ENCODE results near the gene FAM107B.
"Not testable (repeated sequence)": the region's sequence is repeated elsewhere in the genome, so short reads cannot be mapped to it uniquely, and the experiment has no call there.

Gene FAM107B

GRCh38 chr10:14731875-14732512, 42.7 kb downstream of the FAM107B start:
- no peak for DNase-seq

- no peak for DNase-seq
These were observed 46.4 kb downstream of the FAM107B start for GRCh38 chr10:14728346-14728745.

- no peak for DNase-seq
These were observed 46.8 kb downstream of the FAM107B start for GRCh38 chr10:14727924-14728323.

GRCh38 chr10:14727465-14727864, 47.2 kb downstream of the FAM107B start:
- no peak for DNase-seq

- DNase-seq, result no peak
These were observed 49.8 kb downstream of the FAM107B start for GRCh38 chr10:14724931-14725330.

- DNase-seq, result peak; percentile 3
These were observed 51.5 kb downstream of the FAM107B start for GRCh38 chr10:14723052-14723689.

- DNase-seq, result no peak
These were observed 57.1 kb downstream of the FAM107B start for GRCh38 chr10:14717552-14717951.

GRCh38 chr10:14712991-14713424, 61.7 kb downstream of the FAM107B start:
- DNase-seq, result no peak

- not testable (repeated sequence) for DNase-seq
These were observed 65.4 kb downstream of the FAM107B start for GRCh38 chr10:14709344-14709743.

GRCh38 chr10:14707481-14707880, 67.2 kb downstream of the FAM107B start:
- DNase-seq, result no peak

GRCh38 chr10:14705548-14706230, 69.0 kb downstream of the FAM107B start:
- DNase-seq, result no peak

- DNase-seq, result no peak
These were observed 71.1 kb downstream of the FAM107B start for GRCh38 chr10:14703631-14704001.

GRCh38 chr10:14701466-14701865, 73.2 kb downstream of the FAM107B start:
- DNase-seq, result no peak

GRCh38 chr10:14700546-14700945, 74.2 kb downstream of the FAM107B start:
- no peak for DNase-seq

GRCh38 chr10:14699482-14699881, 75.2 kb downstream of the FAM107B start:
- DNase-seq, result no peak

GRCh38 chr10:14698829-14699170, 75.9 kb downstream of the FAM107B start:
- no peak for DNase-seq

GRCh38 chr10:14698111-14698828, 76.4 kb downstream of the FAM107B start:
- no peak for DNase-seq

GRCh38 chr10:14697281-14697680, 77.4 kb downstream of the FAM107B start:
- no peak for DNase-seq

- DNase-seq, result no peak
These were observed 77.9 kb downstream of the FAM107B start for GRCh38 chr10:14696821-14697220.

- DNase-seq, result no peak
These were observed 78.7 kb downstream of the FAM107B start for GRCh38 chr10:14695847-14696480.

GRCh38 chr10:14693891-14694290, 80.8 kb downstream of the FAM107B start:
- no peak for DNase-seq

GRCh38 chr10:14692344-14693076, 82.2 kb downstream of the FAM107B start:
- no peak for DNase-seq

Measured in activated CD4-positive, alpha-beta T cell treated with anti-CD3 and anti-CD28 coated beads, Interleukin-10, Interleukin-2, amounts not matched to agents 100 ng/mL and 50 ng/mL, durations not matched to agents 16 hours and 8 hours (primary cell).